Measurements from ENCODE around the gene FAIM. TPM values are rescaled to one million over a fixed set of nuclear protein-coding genes. Genes with fewer than 3 reads are reported as not detected.

Gene FAIM
- total and polyA plus RNA-seq, 4 donors, result 3.3 to 8.5 (median 5.1) TPM

GRCh38 chr3:138646513-138646912, 37.9 kb downstream of the FAIM start:
- Histone ChIP-seq H3K9me3 (ENCODE audit: control insufficient read depth in 4 of 4, low read length in 3 of 4) (peaks cover 0 to 14% (median 9%) of the 10 kb centered on the region in 4 donors), H3K9ac (ENCODE audit: low read depth in 1 of 2, low read length in 2 of 2) (no peak overlapping the region), H3K27ac (ENCODE audit: low read depth in 1 of 2, low read length in 2 of 2) (no peak overlapping the region), H3K4me1 (ENCODE audit: control insufficient read depth in 4 of 4, insufficient read depth in 4 of 4, low read length in 3 of 4) (no peaks in the 10 kb centered on the region), H3K27me3 (ENCODE audit: control insufficient read depth in 4 of 4, insufficient read depth in 4 of 4, low read length in 3 of 4) (no peaks in the 10 kb centered on the region), H3K36me3 (ENCODE audit: control insufficient read depth in 4 of 4, insufficient read depth in 3 of 4, low read depth in 1 of 4, low read length in 3 of 4) (peaks cover 7 to 15% (median 11%) of the 10 kb centered on the region in 4 donors), H3K4me3 (ENCODE audit: low read depth in 1 of 3, low read length in 3 of 3) (no peak overlapping the region)
- DNase-seq (ENCODE audit: low spot score), result no peak
- TF ChIP-seq SP1 (IDR thresholded peaks at IDR 0.05) (no peak), GABPA (IDR thresholded peaks at IDR 0.05 in 1 of 2, conservative IDR thresholded peaks at IDR 0.05 in 1 of 2) (no peak), MAX (IDR thresholded peaks at IDR 0.05) (no peak), TAF1 (conservative IDR thresholded peaks at IDR 0.05) (no peak), YY1 (IDR thresholded peaks at IDR 0.05) (no peak), ZBTB33 (IDR thresholded peaks at IDR 0.05) (no peak), NR2F2 (IDR thresholded peaks at IDR 0.05) (no peak), ATF3 (IDR thresholded peaks at IDR 0.05) (no peak), HNF4G (IDR thresholded peaks at IDR 0.05) (no peak), RAD21 (IDR thresholded peaks at IDR 0.05) (no peak), RXRA (IDR thresholded peaks at IDR 0.05) (no peak), FOXA2 (IDR thresholded peaks at IDR 0.05) (no peak), REST (IDR thresholded peaks at IDR 0.05) (no peak), FOXA1 (IDR thresholded peaks at IDR 0.05) (no peak), HNF4A (conservative IDR thresholded peaks at IDR 0.05) (no peak), CTCF (IDR thresholded peaks at IDR 0.05; ENCODE audit: low read depth, low read length, missing input control) (no peak), EGR1 (IDR thresholded peaks at IDR 0.05; ENCODE audit: low read depth in 2 of 2) (no peak)

- 98% methylated on average over 5 of the region's 5 CpGs for WGBS
- Histone ChIP-seq H3K4me3 (ENCODE audit: low read depth in 1 of 3, low read length in 3 of 3) (no peak overlapping the region), H3K9ac (ENCODE audit: low read depth in 1 of 2, low read length in 2 of 2) (no peak overlapping the region), H3K4me1 (ENCODE audit: control insufficient read depth in 4 of 4, insufficient read depth in 4 of 4, low read length in 3 of 4) (no peaks in the 10 kb centered on the region), H3K27ac (ENCODE audit: low read depth in 1 of 2, low read length in 2 of 2) (no peak overlapping the region), H3K36me3 (ENCODE audit: control insufficient read depth in 4 of 4, insufficient read depth in 3 of 4, low read depth in 1 of 4, low read length in 3 of 4) (peaks cover 7 to 15% (median 13%) of the 10 kb centered on the region in 4 donors), H3K9me3 (ENCODE audit: control insufficient read depth in 4 of 4, low read length in 3 of 4) (peaks cover 0 to 9% (median 5%) of the 10 kb centered on the region in 4 donors), H3K27me3 (ENCODE audit: control insufficient read depth in 4 of 4, insufficient read depth in 4 of 4, low read length in 3 of 4) (no peaks in the 10 kb centered on the region)
- no peak for TF ChIP-seq EGR1 (IDR thresholded peaks at IDR 0.05; ENCODE audit: low read depth in 2 of 2)
- TF ChIP-seq CTCF (IDR thresholded peaks at IDR 0.05; ENCODE audit: low read depth, low read length, missing input control), result no peak
- DNase-seq (ENCODE audit: low spot score), result no peak
These were observed 40.6 kb downstream of the FAIM start for GRCh38 chr3:138649134-138649533.
